HFF-Myc (cell line): ENCODE data around the gene MMP20.

Source experiments
- DNase-seq: peaks from one replicate; pipeline ENCODE4 v3.0.0-alpha.2; 2011; ENCODE audit warnings: low read depth; ENCODE audit errors: extremely low read depth
- H3K4me3 ChIP-seq: replicated peaks from 2 replicates; pipeline ENCODE4 v1.5.1; 2011; ENCODE audit warnings: low read depth, mild to moderate bottlenecking, control low read depth, low read length
- CTCF ChIP-seq: IDR thresholded peaks from 2 replicates; pipeline ENCODE4 v1.5.1; 2012; ENCODE audit warnings: mild to moderate bottlenecking, low read depth, low read length, control low read depth; ENCODE audit errors: missing control alignments

MMP20 gene

GRCh38 chr11:102587722-102588121 is 37.4 kb downstream of the MMP20 start:
- no peak for TF ChIP-seq CTCF
- no peak overlapping the region for H3K4me3 ChIP-seq
- DNase-seq, result no peak

GRCh38 chr11:102583141-102583873 is 41.8 kb downstream of the MMP20 start:
- no peak for TF ChIP-seq CTCF
- H3K4me3 ChIP-seq, result no peak overlapping the region

GRCh38 chr11:102582140-102582539 is 43.0 kb downstream of the MMP20 start:
- TF ChIP-seq CTCF, result no peak
- H3K4me3 ChIP-seq, result no peak overlapping the region

More at GRCh38 chr11:102583141-102583873, 41.8 kb downstream of the MMP20 start:
- no peak for DNase-seq

GRCh38 chr11:102581066-102581465 is 44.1 kb downstream of the MMP20 start:
- H3K4me3 ChIP-seq, result no peak overlapping the region
- DNase-seq, result no peak
- TF ChIP-seq CTCF, result no peak

More at GRCh38 chr11:102582140-102582539, 43.0 kb downstream of the MMP20 start:
- DNase-seq, result no peak

- no peak for TF ChIP-seq CTCF
- no peak overlapping the region for H3K4me3 ChIP-seq
- no peak for DNase-seq
These were observed 44.8 kb downstream of the MMP20 start for GRCh38 chr11:102580185-102580951.

- TF ChIP-seq CTCF, result no peak
- DNase-seq, result no peak
- no peak overlapping the region for H3K4me3 ChIP-seq
These were observed 47.4 kb downstream of the MMP20 start for GRCh38 chr11:102577723-102578122.
